Thyroid gland (tissue), 4 donors: Measurements from ENCODE around the gene ZNF783.

Experiments
- POLR2A ChIP-seq, 2 donors: fragments of 450-650 bp; IDR thresholded peaks; one replicate each; pipeline ENCODE4 v1.6.1; 2017; ENCODE audit warnings: antibody characterized with exemption in 2 of 2, mild to moderate bottlenecking in 2 of 2, moderate library complexity in 1 of 2
- TF ChIP-seq, protein P1 (sequence below), 6 experiments: fragments of 200-600 bp in 3 of 6; fragments of 450-650 bp in 3 of 6; sonication (generic) in 3 of 6; IDR thresholded peaks; one replicate each; pipeline ENCODE4 v1.5.1; 2016 to 2019; ENCODE audit warnings: antibody characterized with exemption in 6 of 6, mild to moderate bottlenecking in 2 of 6, inconsistent platforms in 1 of 6, moderate library complexity in 1 of 6

DNA sequence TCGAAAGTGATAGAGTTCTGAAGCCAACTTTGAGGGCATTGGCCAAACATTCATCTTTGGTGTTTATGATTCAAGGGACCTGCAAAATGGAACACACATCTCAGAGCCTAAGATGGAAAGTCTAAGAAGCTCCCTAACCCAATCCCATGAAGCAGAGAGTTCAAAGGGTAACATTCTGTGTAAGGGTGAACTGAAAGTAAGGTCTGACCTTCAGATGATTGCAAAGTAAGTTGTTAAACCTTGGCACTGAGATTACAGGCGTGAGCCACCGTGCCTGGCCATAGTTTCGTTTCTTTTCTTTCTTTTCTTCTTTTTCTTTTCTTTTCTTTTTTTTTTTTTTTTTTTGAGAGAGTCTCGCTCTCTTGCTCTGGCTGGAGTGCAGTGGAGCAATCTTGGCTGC is 20.3 kb upstream of the ZNF783 start:
- no peak for TF ChIP-seq POLR2A (IDR thresholded peaks at IDR 0.05)
- TF ChIP-seq, protein P1, sequence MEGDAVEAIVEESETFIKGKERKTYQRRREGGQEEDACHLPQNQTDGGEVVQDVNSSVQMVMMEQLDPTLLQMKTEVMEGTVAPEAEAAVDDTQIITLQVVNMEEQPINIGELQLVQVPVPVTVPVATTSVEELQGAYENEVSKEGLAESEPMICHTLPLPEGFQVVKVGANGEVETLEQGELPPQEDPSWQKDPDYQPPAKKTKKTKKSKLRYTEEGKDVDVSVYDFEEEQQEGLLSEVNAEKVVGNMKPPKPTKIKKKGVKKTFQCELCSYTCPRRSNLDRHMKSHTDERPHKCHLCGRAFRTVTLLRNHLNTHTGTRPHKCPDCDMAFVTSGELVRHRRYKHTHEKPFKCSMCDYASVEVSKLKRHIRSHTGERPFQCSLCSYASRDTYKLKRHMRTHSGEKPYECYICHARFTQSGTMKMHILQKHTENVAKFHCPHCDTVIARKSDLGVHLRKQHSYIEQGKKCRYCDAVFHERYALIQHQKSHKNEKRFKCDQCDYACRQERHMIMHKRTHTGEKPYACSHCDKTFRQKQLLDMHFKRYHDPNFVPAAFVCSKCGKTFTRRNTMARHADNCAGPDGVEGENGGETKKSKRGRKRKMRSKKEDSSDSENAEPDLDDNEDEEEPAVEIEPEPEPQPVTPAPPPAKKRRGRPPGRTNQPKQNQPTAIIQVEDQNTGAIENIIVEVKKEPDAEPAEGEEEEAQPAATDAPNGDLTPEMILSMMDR (IDR thresholded peaks at IDR 0.05), result no peak
